WTC11 (cell line): ENCODE results near the gene ETV5. TPM values are rescaled to one million over a fixed set of nuclear protein-coding genes. Genes with fewer than 3 reads are reported as not detected.

ENCODE experiments used
- ATAC-seq: fragments of 200-7000 bp; cut with Tn5 transposase; 2 replicates; pipeline ENCODE4 v1.10.0; 2021; ENCODE audit warnings: mild to moderate bottlenecking, moderate library complexity
- CTCF ChIA-PET: fragments of 300-600 bp; sonication (Branson Sonifier 250); formaldehyde crosslinking; loops from one replicate; lab custom pipeline; 2021; ENCODE audit warnings: antibody characterized with exemption; lab: Charles Lee
- POLR2A ChIA-PET: fragments of 350-600 bp; sonication (Branson Sonifier 250); formaldehyde crosslinking; loops from one replicate; lab custom pipeline; 2021; ENCODE audit warnings: antibody characterized with exemption; lab: Charles Lee
- DNase-seq: peaks from one replicate; pipeline ENCODE4 v3.0.0; 2021; ENCODE audit warnings: low spot score
- H3K27ac Mint-ChIP-seq: 2 replicates; pipeline ENCODE4 v1.8.0; 2021; ENCODE audit warnings: mixed read lengths
- H3K27me3 Mint-ChIP-seq: 2 replicates; pipeline ENCODE4 v1.8.0; 2021; ENCODE audit warnings: low read depth, mild to moderate bottlenecking, moderate library complexity, mixed read lengths
- H3K36me3 Mint-ChIP-seq: 2 replicates; pipeline ENCODE4 v1.8.0; 2021; ENCODE audit warnings: mixed read lengths
- H3K4me1 Mint-ChIP-seq: 2 replicates; pipeline ENCODE4 v1.8.0; 2022; ENCODE audit warnings: mixed read lengths
- H3K4me3 Mint-ChIP-seq: 2 replicates; pipeline ENCODE4 v1.8.0; 2021; ENCODE audit warnings: mild to moderate bottlenecking, moderate library complexity, mixed read lengths
- H3K9me3 Mint-ChIP-seq: 2 replicates; pipeline ENCODE4 v1.8.0; 2021; ENCODE audit warnings: mixed read lengths
- CREB1 ChIP-seq: sonication (generic); formaldehyde crosslinking; IDR thresholded peaks from 2 replicates; pipeline ENCODE4 v1.8.0; 2023; ENCODE audit warnings: mild to moderate bottlenecking, missing genetic modification reagents
- HMGA2 ChIP-seq: fragments of 250-450 bp; sonication (Bioruptor Pico); IDR thresholded peaks from 2 replicates; pipeline ENCODE4 v1.4.0; 2021; ENCODE audit warnings: mild to moderate bottlenecking, moderate library complexity
- NFE2L1 ChIP-seq: sonication (generic); formaldehyde crosslinking; IDR thresholded peaks from 2 replicates; pipeline ENCODE4 v1.8.1; 2023; ENCODE audit warnings: missing genetic modification reagents
- NR1H2 ChIP-seq: sonication (generic); formaldehyde crosslinking; IDR thresholded peaks from 2 replicates; pipeline ENCODE4 v1.9.0; 2021; ENCODE audit warnings: mild to moderate bottlenecking, moderate library complexity, missing genetic modification reagents
- SMAD3 ChIP-seq: sonication (generic); formaldehyde crosslinking; IDR thresholded peaks from 2 replicates; pipeline ENCODE4 v1.8.0; 2022; ENCODE audit warnings: missing genetic modification reagents, mild to moderate bottlenecking, borderline replicate concordance
- SMAD4 ChIP-seq: sonication (generic); formaldehyde crosslinking; IDR thresholded peaks from 2 replicates; pipeline ENCODE4 v1.8.0; 2022; ENCODE audit warnings: mild to moderate bottlenecking, missing genetic modification reagents
- TEAD4 ChIP-seq: sonication (generic); formaldehyde crosslinking; IDR thresholded peaks from 2 replicates; pipeline ENCODE4 v1.8.0; 2022; ENCODE audit warnings: mild to moderate bottlenecking, missing genetic modification reagents
- ZNF121 ChIP-seq: sonication (generic); formaldehyde crosslinking; IDR thresholded peaks from 2 replicates; pipeline ENCODE4 v1.8.0; 2023; ENCODE audit warnings: missing genetic modification reagents
- ZNF219 ChIP-seq: sonication (generic); formaldehyde crosslinking; IDR thresholded peaks from 2 replicates; pipeline ENCODE4 v1.8.0; 2023; ENCODE audit warnings: missing genetic modification reagents, mild to moderate bottlenecking, borderline replicate concordance
- ZNF263 ChIP-seq: sonication (generic); formaldehyde crosslinking; IDR thresholded peaks from 2 replicates; pipeline ENCODE4 v1.8.1; 2022; ENCODE audit warnings: low read depth, mild to moderate bottlenecking, moderate library complexity, missing genetic modification reagents
- ZNF416 ChIP-seq: fragments of 250-450 bp; sonication (Bioruptor Pico); IDR thresholded peaks from 2 replicates; pipeline ENCODE4 v1.9.0; 2021; ENCODE audit warnings: mild to moderate bottlenecking, inconsistent platforms
- ZNF671 ChIP-seq: fragments of 250-450 bp; sonication (Bioruptor Pico); IDR thresholded peaks from 2 replicates; pipeline ENCODE4 v1.8.0; 2021; ENCODE audit warnings: mild to moderate bottlenecking
- total RNA-seq: library from RNA; stranded (reverse); gene quantifications from 3 replicates; pipeline ENCODE4 v1.2.3, GENCODE V29; 2021
- TF ChIP-seq, protein P1 (sequence below): sonication (generic); formaldehyde crosslinking; IDR thresholded peaks from 2 replicates; pipeline ENCODE4 v1.8.0; 2022; ENCODE audit warnings: mild to moderate bottlenecking, missing genetic modification reagents
- TF ChIP-seq, protein P2 (sequence below): sonication (generic); formaldehyde crosslinking; conservative IDR thresholded peaks from 2 replicates; pipeline ENCODE4 v1.8.1; 2023; ENCODE audit warnings: mild to moderate bottlenecking, low read depth, missing genetic modification reagents, moderate library complexity
- TF ChIP-seq, protein P3 (sequence below): sonication (generic); formaldehyde crosslinking; IDR thresholded peaks from 2 replicates; pipeline ENCODE4 v1.8.1; 2022; ENCODE audit warnings: missing genetic modification reagents, borderline replicate concordance
- TF ChIP-seq, protein P4 (sequence below): fragments of 200-600 bp; IDR thresholded peaks from 2 replicates; pipeline ENCODE4 v1.8.0; 2022; ENCODE audit warnings: antibody characterized with exemption
- TF ChIP-seq, protein P5 (sequence below): sonication (generic); formaldehyde crosslinking; IDR thresholded peaks from 2 replicates; pipeline ENCODE4 v1.8.1; 2023; ENCODE audit warnings: mild to moderate bottlenecking, moderate library complexity, missing genetic modification reagents
- TF ChIP-seq, protein P6 (sequence below): sonication (generic); formaldehyde crosslinking; IDR thresholded peaks from 2 replicates; pipeline ENCODE4 v1.8.0; 2023; ENCODE audit warnings: missing genetic modification reagents, mild to moderate bottlenecking, borderline replicate concordance

ETV5 gene
- total RNA-seq, 1 experiment from 2014 or later, result 71.3 TPM

DNA sequence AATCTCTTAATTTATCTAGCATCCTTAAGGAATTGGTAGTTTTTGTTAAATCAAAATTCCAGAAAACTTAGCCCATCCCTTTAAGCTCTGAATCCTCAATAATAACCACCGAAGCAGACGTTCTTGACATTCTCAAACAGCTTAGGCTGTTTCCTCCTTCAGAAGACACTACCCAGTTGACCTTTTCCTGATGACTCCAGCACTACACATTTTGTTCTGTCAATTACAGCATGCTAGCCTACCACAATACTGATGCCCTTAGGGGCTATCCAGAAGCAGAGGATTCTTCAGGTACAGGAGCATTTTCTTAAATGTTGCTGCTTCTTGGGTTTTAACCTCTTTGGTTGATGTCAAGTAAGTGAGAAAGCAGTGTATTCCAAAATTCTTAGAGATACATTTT is 33.4 kb downstream of the ETV5 start:
- Mint-ChIP-seq H3K4me1 (peaks cover 34% of the 10 kb centered on the region), H3K36me3 (peaks cover 57% of the 10 kb centered on the region), H3K27me3 (no peaks in the 10 kb centered on the region), H3K9me3 (peaks cover 10% of the 10 kb centered on the region), H3K27ac (peak overlapping the region; percentile 10), H3K4me3 (no peak overlapping the region)
- ChIA-PET CTCF (interaction anchor here (1.1 to 1.3 kb wide), 2 partner anchors 22 to 167 kb away, joined by 5 to 11 read pairs; no protein-coding TSS in a partner anchor), POLR2A (interaction anchor here (0.9 kb wide), 1 partner anchor 108 kb away, joined by 3 read pairs; no protein-coding TSS in a partner anchor)
- ATAC-seq, result no peak
- no peak for DNase-seq
- no peak for TF ChIP-seq SMAD4 (CRISPR knock-in tag)
- TF ChIP-seq, protein P1, sequence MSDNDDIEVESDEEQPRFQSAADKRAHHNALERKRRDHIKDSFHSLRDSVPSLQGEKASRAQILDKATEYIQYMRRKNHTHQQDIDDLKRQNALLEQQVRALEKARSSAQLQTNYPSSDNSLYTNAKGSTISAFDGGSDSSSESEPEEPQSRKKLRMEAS (CRISPR knock-in tag), result no peak
- no peak for TF ChIP-seq ZNF416 (CRISPR knock-in tag)
- TF ChIP-seq, protein P2, sequence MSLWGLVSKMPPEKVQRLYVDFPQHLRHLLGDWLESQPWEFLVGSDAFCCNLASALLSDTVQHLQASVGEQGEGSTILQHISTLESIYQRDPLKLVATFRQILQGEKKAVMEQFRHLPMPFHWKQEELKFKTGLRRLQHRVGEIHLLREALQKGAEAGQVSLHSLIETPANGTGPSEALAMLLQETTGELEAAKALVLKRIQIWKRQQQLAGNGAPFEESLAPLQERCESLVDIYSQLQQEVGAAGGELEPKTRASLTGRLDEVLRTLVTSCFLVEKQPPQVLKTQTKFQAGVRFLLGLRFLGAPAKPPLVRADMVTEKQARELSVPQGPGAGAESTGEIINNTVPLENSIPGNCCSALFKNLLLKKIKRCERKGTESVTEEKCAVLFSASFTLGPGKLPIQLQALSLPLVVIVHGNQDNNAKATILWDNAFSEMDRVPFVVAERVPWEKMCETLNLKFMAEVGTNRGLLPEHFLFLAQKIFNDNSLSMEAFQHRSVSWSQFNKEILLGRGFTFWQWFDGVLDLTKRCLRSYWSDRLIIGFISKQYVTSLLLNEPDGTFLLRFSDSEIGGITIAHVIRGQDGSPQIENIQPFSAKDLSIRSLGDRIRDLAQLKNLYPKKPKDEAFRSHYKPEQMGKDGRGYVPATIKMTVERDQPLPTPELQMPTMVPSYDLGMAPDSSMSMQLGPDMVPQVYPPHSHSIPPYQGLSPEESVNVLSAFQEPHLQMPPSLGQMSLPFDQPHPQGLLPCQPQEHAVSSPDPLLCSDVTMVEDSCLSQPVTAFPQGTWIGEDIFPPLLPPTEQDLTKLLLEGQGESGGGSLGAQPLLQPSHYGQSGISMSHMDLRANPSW, result no peak
- TF ChIP-seq CREB1 (CRISPR knock-in tag), result no peak
- TF ChIP-seq, protein P3, sequence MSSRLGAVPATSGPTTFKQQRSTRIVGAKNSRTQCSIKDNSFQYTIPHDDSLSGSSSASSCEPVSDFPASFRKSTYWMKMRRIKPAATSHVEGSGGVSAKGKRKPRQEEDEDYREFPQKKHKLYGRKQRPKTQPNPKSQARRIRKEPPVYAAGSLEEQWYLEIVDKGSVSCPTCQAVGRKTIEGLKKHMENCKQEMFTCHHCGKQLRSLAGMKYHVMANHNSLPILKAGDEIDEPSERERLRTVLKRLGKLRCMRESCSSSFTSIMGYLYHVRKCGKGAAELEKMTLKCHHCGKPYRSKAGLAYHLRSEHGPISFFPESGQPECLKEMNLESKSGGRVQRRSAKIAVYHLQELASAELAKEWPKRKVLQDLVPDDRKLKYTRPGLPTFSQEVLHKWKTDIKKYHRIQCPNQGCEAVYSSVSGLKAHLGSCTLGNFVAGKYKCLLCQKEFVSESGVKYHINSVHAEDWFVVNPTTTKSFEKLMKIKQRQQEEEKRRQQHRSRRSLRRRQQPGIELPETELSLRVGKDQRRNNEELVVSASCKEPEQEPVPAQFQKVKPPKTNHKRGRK (CRISPR knock-in tag), result no peak
- no peak for TF ChIP-seq NR1H2 (CRISPR knock-in tag)
- TF ChIP-seq, protein P4, sequence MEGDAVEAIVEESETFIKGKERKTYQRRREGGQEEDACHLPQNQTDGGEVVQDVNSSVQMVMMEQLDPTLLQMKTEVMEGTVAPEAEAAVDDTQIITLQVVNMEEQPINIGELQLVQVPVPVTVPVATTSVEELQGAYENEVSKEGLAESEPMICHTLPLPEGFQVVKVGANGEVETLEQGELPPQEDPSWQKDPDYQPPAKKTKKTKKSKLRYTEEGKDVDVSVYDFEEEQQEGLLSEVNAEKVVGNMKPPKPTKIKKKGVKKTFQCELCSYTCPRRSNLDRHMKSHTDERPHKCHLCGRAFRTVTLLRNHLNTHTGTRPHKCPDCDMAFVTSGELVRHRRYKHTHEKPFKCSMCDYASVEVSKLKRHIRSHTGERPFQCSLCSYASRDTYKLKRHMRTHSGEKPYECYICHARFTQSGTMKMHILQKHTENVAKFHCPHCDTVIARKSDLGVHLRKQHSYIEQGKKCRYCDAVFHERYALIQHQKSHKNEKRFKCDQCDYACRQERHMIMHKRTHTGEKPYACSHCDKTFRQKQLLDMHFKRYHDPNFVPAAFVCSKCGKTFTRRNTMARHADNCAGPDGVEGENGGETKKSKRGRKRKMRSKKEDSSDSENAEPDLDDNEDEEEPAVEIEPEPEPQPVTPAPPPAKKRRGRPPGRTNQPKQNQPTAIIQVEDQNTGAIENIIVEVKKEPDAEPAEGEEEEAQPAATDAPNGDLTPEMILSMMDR, result no peak
- no peak for TF ChIP-seq SMAD3 (CRISPR knock-in tag)

DNA sequence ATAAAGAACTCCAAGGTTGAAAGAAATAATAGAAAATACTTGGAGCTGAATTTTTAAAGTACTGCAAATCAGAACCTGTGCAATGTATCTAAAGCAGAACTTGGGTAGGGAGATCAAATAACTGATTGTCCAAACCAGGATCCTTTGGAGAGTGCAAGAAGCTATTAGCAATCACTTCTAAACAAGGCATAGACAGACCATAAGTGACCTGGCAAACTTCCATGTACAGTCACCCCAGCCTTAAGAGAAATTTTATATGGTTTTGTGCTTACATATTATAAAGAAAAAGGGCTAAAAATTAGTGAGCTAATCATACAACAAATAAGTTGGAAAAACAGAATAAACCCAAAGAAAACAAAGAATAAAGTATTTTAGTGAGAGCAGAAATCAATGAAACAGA is 35.2 kb downstream of the ETV5 start:
- CTCF ChIA-PET, result no interaction called here
- Mint-ChIP-seq H3K27me3 (no peaks in the 10 kb centered on the region), H3K9me3 (peaks cover 10% of the 10 kb centered on the region), H3K4me1 (peaks cover 16% of the 10 kb centered on the region), H3K27ac (no peak overlapping the region)
- no peak for TF ChIP-seq ZNF121 (CRISPR knock-in tag)
- TF ChIP-seq, protein P5, sequence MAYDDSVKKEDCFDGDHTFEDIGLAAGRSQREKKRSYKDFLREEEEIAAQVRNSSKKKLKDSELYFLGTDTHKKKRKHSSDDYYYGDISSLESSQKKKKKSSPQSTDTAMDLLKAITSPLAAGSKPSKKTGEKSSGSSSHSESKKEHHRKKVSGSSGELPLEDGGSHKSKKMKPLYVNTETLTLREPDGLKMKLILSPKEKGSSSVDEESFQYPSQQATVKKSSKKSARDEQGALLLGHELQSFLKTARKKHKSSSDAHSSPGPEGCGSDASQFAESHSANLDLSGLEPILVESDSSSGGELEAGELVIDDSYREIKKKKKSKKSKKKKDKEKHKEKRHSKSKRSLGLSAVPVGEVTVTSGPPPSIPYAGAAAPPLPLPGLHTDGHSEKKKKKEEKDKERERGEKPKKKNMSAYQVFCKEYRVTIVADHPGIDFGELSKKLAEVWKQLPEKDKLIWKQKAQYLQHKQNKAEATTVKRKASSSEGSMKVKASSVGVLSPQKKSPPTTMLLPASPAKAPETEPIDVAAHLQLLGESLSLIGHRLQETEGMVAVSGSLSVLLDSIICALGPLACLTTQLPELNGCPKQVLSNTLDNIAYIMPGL (CRISPR knock-in tag), result no peak
- TF ChIP-seq, all 79 proteins: peak for 0
- POLR2A ChIA-PET, result no interaction called here
- no peak for ATAC-seq
- Mint-ChIP-seq H3K36me3 (peaks cover 57% of the 10 kb centered on the region), H3K4me3 (no peak overlapping the region)
- DNase-seq, result no peak

DNA sequence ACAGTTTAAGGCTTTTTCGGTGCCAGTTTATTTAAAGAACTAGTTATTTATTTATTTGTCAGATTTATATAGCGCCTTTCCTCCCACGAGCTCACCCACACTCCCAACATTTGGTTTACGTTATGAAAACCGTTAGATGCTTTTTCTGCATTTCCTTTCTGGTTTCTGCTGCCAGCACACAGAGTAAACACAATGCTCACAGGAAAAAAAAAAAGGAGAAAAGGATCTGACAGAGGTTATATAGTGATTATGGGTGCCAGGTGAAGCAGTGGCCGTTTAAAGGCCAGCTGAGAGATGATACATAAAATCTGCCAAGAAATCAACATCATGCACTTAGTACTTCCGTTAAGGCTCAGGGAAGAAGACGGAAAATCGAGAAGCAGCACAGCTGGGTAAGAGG is 37.9 kb downstream of the ETV5 start:
- ChIA-PET POLR2A (no interaction called here), CTCF (interaction anchor here (2.0 kb wide), 1 partner anchor 189 kb away, joined by 10 read pairs; no protein-coding TSS in a partner anchor)
- Mint-ChIP-seq H3K9me3 (peaks cover 4% of the 10 kb centered on the region), H3K27ac (peak overlapping the region; percentile 34), H3K4me1 (no peaks in the 10 kb centered on the region), H3K36me3 (peaks cover 43% of the 10 kb centered on the region), H3K4me3 (no peak overlapping the region), H3K27me3 (no peaks in the 10 kb centered on the region)
- ATAC-seq, result no peak
- no peak for DNase-seq
- no peak for TF ChIP-seq ZNF219 (CRISPR knock-in tag)
- no peak for TF ChIP-seq ZNF121 (CRISPR knock-in tag)
- no peak for TF ChIP-seq ZNF263 (CRISPR knock-in tag)
- no peak for TF ChIP-seq TEAD4 (CRISPR knock-in tag)
- TF ChIP-seq NFE2L1, result no peak
- TF ChIP-seq, protein P6, sequence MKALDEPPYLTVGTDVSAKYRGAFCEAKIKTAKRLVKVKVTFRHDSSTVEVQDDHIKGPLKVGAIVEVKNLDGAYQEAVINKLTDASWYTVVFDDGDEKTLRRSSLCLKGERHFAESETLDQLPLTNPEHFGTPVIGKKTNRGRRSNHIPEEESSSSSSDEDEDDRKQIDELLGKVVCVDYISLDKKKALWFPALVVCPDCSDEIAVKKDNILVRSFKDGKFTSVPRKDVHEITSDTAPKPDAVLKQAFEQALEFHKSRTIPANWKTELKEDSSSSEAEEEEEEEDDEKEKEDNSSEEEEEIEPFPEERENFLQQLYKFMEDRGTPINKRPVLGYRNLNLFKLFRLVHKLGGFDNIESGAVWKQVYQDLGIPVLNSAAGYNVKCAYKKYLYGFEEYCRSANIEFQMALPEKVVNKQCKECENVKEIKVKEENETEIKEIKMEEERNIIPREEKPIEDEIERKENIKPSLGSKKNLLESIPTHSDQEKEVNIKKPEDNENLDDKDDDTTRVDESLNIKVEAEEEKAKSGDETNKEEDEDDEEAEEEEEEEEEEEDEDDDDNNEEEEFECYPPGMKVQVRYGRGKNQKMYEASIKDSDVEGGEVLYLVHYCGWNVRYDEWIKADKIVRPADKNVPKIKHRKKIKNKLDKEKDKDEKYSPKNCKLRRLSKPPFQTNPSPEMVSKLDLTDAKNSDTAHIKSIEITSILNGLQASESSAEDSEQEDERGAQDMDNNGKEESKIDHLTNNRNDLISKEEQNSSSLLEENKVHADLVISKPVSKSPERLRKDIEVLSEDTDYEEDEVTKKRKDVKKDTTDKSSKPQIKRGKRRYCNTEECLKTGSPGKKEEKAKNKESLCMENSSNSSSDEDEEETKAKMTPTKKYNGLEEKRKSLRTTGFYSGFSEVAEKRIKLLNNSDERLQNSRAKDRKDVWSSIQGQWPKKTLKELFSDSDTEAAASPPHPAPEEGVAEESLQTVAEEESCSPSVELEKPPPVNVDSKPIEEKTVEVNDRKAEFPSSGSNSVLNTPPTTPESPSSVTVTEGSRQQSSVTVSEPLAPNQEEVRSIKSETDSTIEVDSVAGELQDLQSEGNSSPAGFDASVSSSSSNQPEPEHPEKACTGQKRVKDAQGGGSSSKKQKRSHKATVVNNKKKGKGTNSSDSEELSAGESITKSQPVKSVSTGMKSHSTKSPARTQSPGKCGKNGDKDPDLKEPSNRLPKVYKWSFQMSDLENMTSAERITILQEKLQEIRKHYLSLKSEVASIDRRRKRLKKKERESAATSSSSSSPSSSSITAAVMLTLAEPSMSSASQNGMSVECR (CRISPR knock-in tag), result no peak
- TF ChIP-seq, protein P3 (CRISPR knock-in tag), result no peak
- no peak for TF ChIP-seq HMGA2 (CRISPR knock-in tag)
- TF ChIP-seq ZNF671 (CRISPR knock-in tag), result no peak
